Right lung (tissue), 5 donors: ENCODE results near the gene SYN1. TPM values are rescaled to one million over a fixed set of nuclear protein-coding genes. Genes with fewer than 3 reads are reported as not detected.
A peak's percentile ranks its signal among the peaks of the same experiment; 100 is the strongest.

Source experiments
- DNase-seq, 2 donors: peaks; one replicate each; pipeline ENCODE4 v3.0.0-alpha.2; 2013
- polyA plus RNA-seq, 5 donors: library from polyadenylated mRNA; unstranded; fragments of 120-200 nt; gene quantifications; one replicate each; pipeline versions ENCODE4 v1.2.1 to v1.2.3, GENCODE V29; 2013; ENCODE audit warnings: inconsistent platforms in 1 of 5, low replicate concordance in 1 of 5; ENCODE audit not compliant: insufficient read length in 5 of 5, insufficient read depth in 1 of 5

The SYN1 gene
- polyA plus RNA-seq, 5 donors = 4.8 to 7.6 (median 5.3) TPM

DNA sequence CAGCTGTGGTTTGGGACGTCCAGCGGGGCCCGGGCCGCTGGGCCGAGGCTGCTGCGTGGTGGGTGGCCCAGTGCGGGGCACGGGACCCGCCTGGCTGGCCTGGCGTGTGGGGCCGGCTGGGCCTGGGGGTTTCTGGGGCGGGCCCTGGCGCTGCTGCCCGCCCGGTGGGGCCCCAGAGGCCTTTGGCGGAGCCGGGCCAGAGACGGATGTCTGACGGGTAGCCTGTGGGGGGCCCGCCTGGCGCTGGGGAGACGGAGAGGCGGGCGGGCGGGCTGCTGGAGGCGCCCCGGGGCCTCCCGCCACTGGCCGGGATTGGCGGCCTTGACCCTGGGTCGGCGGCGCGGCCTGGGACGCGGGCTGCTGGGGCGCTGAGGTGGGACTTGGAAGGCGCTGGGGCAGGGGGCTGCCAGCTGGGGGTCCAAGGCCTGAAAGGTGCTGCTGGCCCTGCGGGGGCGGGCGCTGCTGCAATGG lies 45.5 kb downstream of the SYN1 start:
- peak in 1 of 2 donors; percentile 47 for DNase-seq

DNA sequence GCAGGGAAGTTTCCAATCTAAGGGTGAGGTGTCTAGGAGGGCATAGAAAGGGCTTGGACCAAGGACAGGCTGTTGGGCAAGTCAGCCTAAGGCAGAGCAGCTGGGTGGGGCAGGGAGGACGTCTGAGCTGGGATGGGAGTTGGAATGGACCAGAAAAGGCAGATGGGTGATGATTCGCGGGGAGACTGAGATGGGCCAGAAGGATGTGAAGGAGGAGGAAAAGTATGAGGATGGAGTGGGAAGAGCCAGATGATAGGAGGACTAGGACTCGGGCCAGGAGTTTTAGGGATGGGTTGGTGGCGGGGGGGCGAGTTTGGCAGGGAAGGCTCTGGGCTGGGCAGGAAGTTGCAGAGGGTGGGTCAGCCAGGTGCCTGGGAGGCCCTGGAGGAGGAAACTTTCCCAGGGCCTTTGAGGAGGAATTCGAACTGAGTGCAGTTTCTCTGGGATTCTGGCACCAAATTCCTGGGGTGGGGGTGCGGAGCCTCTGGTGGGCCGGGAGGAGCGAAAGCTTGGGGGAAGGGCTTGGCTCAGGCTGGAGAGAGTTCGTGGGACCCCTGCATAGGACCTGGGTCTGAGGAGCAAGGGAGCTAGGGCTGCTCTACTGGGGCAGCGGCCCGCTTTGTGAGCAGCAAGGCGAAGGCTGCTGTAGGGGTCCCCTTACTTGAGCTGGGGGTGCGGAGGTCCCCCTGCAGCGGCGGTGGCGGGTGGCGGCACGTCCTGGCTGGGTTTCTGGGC lies 46.1 kb downstream of the SYN1 start:
- peak; percentile 66 for DNase-seq

DNA sequence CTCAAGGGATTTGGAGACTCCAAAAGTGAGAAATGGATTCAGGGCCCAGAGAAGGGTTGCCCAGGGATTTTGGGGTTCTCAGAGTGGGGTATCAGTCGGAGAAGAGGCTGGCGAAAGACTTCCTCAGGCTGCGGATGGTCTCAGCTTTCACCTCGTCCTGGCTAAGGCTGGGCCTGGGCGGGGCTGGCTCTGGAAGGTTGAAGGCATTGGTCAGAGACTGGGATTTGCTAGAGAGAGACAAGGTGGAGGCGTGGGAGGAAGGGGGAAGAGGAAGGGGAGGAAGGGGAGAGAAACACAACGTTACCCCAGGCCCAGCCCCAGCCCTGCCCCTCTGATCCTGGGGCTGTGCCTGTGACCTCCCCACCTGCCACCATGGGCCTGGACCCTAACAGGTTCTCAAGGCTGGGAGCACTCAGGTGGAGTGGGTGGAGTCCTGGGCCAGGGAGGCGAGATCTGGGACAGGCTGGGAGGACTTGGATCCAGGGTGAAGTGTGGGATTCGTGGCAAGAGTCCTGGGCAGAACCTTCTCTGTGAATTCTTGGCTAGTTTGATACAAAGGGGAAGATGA lies 46.8 kb downstream of the SYN1 start:
- DNase-seq = no peak

DNA sequence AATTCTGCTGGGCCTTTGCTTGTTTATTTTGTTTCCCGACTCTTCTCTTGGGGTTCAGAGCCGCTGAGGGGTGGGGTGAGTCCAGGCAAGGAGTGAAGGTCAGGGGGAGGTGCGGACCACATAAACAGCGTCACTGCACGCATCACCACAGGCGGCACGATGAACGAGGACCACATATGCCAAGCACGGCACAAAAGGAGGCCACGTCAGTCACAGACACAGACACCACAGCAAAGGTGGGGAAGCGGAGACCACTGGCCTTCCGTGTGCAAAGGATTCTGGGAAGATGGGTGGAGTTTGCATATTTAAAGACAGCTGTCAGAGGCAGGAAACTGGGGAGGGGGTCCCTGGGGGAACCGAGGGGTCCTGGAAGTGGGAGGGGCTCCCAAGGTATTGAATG lies 47.8 kb downstream of the SYN1 start:
- no peak for DNase-seq

DNA sequence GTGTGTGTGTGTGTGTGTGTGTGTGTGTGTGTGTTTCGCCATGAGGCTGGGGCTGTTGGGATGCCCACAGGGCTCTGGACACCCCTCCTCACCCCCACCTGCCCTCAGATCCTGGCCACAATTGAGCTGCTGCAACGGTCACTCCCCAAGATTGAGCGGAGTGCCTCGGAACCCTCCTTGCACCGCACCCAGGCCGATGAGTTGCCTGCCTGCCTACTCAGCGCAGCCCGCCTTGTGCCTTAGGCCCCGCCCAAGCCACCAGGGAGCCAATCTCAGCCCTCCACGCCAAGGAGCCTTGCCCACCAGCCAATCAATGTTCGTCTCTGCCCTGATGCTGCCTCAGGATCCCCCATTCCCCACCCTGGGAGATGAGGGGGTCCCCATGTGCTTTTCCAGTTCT lies 48.4 kb downstream of the SYN1 start:
- no peak for DNase-seq

DNA sequence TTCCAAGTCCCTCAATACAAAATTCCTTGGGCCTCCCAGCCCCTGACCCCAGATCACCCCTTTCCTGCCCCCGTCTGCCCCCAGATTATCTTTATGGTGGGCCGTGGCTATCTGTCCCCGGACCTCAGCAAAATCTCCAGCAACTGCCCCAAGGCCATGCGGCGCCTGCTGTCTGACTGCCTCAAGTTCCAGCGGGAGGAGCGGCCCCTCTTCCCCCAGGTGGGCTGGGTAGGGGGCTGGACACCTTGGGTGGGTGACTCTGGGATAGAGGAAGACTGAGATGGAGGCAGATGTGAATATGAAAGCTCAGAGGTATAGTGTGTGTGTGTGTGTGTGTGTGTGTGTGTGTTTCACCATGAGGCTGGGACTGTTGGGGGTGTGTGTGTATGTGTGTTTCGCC lies 48.9 kb downstream of the SYN1 start:
- no peak for DNase-seq

DNA sequence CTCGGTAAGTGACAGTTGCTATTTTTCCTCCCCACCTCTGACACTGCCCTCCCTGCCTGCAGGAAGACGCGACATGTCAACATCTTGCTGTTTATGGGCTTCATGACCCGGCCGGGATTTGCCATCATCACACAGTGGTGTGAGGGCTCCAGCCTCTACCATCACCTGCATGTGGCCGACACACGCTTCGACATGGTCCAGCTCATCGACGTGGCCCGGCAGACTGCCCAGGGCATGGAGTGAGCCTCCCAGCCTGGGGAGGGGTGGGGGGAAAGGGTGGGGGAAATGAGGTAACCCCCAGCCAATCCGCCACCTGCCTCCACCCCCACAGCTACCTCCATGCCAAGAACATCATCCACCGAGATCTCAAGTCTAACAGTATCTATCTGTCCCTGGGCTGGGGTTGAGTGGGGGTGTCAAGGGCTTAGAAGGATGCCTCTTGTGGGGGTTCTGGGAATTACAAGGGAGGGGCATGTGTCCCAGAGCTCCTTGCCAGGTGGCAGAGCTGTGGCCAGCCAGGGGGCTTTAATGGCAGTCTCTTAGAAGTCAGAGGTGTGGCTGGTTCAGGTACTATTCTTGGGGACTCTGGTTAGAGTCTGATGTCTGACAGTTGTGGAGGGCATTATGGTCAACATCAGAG lies 50.9 kb downstream of the SYN1 start:
- no peak for DNase-seq

DNA sequence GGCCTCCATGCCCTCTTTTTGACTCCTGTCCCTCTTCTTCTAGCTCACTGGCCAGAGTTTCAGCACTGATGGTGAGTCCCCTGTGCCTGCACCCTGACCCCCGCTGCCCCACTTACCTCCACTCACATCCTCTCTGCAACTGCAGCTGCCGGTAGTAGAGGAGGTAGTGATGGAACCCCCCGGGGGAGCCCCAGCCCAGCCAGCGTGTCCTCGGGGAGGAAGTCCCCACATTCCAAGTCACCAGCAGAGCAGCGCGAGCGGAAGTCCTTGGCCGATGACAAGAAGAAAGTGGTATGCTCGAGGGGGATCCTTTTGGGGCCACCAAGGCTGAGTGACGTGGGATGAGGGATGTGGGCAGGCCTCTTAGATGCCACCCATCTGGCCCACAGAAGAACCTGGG lies 52.8 kb downstream of the SYN1 start:
- no peak for DNase-seq

DNA sequence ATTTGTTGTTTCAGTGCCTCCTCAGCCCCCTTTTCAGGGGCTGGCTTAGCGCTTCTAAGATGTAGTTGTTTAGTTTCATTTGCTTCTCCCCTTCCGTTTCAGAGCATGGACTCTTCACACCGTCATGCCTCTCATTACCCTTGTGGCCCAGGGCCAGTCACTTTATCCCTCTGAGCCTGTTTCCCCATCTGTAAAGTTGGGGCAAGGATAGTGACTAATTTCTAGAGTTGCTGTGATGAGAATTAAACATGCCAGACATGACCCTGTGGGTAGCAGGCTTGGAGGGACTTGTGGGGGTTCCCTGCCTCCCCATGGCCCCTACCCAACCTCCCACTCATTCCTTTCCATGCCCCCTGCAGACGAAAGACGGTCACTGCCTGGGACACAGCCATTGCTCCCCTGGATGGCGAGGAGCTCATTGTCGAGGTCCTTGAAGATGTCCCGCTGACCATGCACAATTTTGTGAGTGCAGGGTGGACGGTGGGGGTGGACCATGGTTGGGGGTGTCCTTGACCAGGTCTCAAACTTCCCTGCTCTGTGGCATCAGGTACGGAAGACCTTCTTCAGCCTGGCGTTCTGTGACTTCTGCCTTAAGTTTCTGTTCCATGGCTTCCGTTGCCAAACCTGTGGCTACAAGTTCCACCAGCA lies 55.1 kb downstream of the SYN1 start:
- no peak for DNase-seq

DNA sequence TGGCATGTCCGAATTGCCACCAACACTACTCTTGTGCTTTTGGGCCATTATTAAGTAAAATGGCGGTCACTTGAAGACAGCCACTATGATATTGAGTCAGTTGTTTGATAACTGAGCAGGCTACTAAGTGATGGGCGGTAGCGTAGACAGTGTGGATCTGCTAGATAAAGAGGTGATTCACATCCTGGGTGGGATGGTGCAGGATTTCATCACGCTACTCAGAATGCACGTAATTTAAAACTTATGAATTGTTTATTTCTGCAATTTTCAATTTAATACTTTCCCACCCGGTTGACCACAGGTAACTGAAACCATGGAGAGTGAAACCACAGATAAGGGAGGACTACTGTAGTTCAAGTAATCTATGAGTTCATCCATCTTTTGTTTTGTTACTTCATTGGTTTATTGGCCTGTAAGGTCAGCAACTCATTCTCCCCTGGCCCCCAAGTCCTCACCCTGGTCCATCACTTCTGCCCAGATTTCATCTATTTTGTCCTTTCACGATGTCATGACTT lies 55.8 kb downstream of the SYN1 start:
- DNase-seq = no peak

DNA sequence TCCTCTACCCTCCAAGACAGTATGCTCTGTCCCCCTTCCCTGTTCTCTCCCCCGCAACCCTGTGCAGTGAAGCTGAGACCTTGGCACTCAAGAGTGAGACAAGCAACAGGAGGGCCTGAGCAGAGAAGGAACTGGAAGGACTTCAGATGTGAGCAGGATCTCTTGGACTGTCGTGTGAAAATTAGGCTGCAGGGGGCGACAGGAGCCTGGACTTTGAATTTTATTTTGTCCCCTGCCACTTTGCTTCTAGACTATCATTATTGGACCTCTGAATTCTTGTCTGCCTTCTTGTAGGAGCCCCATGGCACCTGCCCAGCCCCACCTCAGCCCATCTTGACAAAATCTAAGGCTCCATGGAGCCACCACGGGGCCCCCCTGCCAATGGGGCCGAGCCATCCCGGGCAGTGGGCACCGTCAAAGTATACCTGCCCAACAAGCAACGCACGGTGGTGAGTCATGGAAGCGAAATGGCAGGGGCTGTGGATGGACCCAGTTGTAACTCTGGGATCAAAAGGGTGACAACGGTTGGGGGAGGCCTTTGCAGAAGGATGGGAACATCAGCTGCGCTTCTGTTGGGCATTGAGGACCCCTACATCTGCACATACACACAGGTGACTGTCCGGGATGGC lies 56.9 kb downstream of the SYN1 start:
- no peak for DNase-seq

DNA sequence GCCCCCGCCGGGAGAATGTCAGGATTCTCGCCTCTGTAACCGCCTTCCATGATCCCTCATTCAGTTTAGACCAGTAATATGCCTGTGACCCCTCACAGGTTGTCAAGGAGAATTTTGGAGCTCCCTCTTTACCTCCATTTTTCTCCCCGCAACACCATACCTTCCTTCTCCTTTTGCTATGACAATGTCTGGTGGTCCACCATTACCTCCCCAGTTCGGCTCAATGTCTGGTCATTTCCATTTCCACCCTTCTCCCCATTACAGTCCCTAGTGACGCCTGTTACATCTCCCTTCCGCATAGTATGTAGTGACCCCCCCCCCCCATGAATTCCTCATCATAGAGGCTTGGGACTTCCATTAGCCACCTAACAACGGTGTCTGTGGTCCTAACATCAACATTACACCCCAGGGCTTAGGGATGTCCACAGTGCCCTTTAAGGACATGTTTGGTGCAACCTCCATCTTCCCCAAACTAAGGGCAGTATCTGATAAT lies 58.0 kb downstream of the SYN1 start:
- no peak for DNase-seq

DNA sequence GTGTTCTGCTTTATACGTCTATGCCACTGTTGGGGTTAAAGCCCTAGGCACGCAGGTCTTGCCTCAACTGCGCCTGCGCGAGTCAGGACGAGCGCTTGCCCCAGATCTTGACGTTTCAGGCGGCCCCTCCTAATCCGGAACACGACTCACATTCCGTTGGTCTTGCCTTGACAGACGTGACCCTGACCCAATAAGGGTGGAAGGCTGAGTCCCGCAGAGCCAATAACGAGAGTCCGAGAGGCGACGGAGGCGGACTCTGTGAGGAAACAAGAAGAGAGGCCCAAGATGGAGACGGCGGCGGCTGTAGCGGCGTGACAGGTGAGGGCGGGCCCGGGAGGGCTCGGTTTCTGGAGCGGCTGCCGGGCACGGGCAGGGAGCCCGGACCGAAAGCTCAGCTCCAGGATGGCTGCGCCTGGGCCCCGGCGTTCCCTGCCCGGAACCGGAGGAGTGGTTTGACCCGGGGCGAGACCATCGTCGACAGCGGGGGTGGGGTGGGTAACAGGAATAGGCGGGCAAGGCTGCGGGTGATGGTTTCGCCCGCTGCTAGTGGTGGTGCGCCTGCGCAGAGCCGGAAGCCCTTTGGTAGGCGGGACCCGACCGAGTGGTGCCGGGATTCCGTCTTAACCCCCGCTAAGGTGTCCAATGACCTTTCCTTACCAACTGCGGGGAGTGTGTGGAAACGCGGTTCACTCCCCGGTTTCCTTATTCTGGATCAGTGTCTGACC lies 58.6 kb downstream of the SYN1 start, which contains the start of gene ARAF:
Gene ARAF, plus strand, starts transcription at position 272 of the 725 bp plus-strand sequence. CDS start 1,763 bp downstream, outside the sequence.
- DNase-seq = peak; percentile 96 to 97

DNA sequence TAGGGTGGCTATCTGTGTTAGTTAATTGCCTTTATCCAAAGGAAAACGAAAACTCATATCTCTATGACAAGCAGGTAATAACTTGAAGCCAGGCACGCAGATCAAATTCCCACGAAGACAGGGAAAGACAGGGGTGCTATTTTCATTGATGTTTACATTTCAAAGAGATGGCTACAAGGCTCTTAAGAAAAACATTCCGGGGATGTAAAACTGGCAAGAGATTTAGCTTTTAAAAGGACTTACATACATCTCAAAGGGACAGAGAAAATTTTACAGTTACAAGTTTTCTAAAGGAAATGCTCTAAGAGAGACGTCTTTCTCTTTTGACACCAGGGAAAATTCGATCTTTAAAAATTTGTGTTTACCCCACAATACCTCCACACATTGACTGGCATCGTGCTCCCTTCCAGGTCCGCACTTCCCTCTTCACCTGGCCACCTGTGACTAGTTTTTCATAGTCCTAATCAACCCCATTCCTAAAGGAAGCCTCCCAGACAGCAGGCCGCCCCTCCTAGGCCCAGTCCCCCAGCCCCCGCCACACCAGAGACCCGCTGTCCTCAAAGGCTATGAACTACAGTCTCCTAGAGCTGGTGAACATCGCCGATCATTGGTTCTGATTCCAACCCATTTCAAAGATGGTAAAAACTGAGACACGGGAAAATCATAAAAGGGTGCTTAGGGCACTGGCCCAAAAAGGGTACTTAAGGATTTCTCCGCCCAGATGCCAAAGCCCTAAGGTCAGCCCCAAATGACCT lies 59.3 kb downstream of the SYN1 start:
- DNase-seq = no peak

DNA sequence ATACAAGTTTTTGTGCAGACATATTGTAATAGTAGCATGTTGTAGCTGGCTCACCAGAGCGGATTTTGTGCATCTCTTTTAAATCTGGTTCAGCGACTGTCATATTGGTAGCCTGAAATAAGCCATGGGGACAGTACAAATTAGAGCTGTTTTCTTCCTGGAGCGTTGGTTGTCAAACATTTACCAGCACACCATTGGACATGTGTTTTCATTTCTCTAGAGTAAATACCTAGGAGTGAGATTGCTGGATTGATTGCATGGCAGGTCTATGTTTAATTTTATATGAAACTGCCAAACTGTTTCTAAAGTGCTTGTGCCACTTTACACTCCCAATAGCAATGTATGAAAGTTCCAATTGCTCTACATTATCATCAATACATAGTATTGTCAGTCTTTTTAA lies 61.2 kb downstream of the SYN1 start:
- DNase-seq = no peak

DNA sequence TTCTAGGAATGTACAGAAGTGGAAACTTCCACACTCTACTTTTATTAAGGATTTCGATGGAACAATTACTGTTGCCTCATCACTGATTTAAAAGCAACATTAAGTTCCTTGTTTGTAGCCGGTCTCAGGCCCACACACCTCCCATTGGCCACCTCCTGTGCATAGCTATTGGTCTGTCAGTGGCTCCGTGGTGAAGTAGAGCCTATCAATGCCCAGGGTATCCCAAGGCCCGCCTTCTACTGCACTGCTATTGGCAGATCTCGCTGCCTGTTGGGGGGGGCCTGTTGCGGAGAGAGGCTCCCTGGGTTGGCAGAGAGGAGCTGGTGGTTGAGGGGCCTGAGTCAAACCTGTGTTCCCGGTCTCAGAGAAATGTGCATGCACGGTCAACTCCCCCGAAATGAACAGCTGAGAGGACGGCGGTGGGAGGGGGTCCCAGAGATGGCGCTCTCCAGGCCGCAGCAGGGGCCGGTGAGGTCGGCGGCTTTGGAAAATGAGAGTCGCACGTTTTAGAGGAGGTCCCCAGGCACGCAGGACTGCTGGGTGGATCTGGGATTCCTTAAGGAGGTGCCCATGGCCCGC lies 63.5 kb downstream of the SYN1 start:
- DNase-seq = peak; percentile 83 to 86

DNA sequence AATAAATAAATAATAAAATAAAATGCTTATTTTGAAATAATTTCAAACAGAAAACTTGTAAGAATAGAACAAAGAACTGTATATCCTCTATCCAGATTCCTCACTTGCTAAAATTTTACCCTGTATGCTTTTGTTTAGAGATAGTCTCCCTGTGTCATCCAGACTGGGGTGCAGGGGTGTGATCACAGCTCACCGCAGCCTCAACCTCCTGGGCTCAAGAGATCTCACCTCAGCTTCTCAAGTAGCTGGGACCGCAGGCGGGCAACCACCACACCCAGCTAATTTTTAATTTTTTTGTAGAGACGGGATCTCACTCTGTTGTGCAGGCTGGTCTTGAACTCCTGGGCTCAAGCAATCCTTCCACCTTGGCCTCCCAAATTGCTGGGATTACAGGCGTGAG lies 76.2 kb downstream of the SYN1 start:
- DNase-seq = no peak

DNA sequence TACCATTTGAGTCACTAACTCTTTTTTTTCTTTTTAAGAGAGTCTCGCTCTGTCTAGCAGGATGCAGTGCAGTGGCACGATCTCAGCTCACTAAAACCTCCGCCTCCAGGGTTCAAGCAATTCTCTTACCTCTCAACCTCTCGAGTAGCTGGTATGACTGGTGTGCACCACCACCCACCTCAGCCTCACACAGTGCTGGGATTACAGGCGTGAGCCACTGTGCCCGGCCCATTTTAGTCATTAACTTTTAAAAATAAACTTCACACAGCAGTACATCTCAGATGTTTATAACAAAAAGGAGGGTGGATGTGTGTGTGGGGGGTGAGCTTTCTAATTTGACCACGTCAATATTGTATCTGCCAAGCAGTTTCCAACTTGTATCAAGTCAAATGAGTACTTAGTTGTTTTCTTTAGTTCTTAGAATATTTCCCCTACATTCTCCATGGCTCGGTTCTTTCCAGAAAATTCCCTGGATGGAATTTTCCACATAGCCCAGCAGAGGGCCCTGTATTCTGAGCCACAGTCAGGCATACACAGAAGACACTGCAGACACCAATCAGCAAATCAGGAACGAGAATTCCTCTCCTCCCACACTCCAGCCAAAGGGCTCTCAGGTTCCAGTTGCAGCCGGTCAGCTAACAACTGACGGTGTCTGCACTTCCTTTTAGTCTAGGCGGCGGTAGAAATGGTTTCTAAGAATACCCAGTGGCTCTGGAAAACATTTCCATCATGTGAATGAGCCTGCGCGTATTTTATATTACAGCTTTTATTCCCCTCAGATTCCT lies 78.7 kb downstream of the SYN1 start:
- peak; percentile 83 to 88 for DNase-seq

DNA sequence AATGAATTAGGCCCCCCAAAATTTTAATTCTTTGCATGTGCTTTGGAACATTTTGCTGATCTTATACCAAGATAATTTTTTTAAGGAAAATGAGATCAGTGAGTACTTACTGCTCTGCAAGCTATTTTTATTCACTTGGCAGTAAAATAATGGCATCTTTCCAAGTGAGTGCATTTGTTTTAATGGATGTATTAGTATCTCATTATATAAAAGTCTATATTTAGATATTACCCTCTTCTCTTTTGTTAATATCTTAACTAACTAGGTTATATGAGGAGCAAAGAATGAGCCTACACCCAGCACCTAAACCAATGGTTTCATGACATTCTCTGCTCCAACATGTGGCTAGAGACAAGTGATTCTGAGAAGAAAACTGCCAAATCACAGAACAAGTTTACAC lies 79.8 kb downstream of the SYN1 start:
- DNase-seq = no peak
